PFSK-1 (cell line): ENCODE results near the gene TK2.

Source experiments
- FOXP2 ChIP-seq: optimal IDR thresholded peaks from 2 replicates; pipeline ENCODE3; 2011; ENCODE audit warnings: borderline replicate concordance, control low read depth, inconsistent platforms; ENCODE audit not compliant: insufficient read depth; ENCODE audit errors: extremely low read length, extremely low read depth
- POLR2AphosphoS5 ChIP-seq: IDR thresholded peaks from 2 replicates; pipeline ENCODE4 v1.6.1; 2012; ENCODE audit warnings: low read depth, mild to moderate bottlenecking, control low read depth, low read length, moderate library complexity
- REST ChIP-seq, 2 experiments: IDR thresholded peaks; 2 replicates each; pipeline versions ENCODE4 v1.6.1 to v1.8.0; 2011 to 2012; ENCODE audit warnings: low read depth in 2 of 2, low read length in 2 of 2, control low read depth in 1 of 2, inconsistent platforms in 1 of 2, mild to moderate bottlenecking in 1 of 2, moderate library complexity in 1 of 2; ENCODE audit not compliant: insufficient read depth in 1 of 2
- SIN3A ChIP-seq: IDR thresholded peaks from 2 replicates; pipeline ENCODE4 v1.6.1; 2012; ENCODE audit warnings: mild to moderate bottlenecking, low read length, moderate library complexity, borderline replicate concordance; ENCODE audit not compliant: insufficient read depth
- TAF1 ChIP-seq: IDR thresholded peaks from 2 replicates; pipeline ENCODE4 v1.6.1; 2012; ENCODE audit warnings: low read length, control low read depth, borderline replicate concordance; ENCODE audit not compliant: insufficient read depth

The TK2 gene

GRCh38 chr16:66525396-66526180, 24.3 kb downstream of the TK2 start:
- TF ChIP-seq SIN3A, result no peak
- TF ChIP-seq TAF1, result no peak
- TF ChIP-seq POLR2AphosphoS5, result no peak
- no peak for TF ChIP-seq REST (IDR thresholded peaks at IDR 0.05; ENCODE audit: insufficient read depth in 1 of 2, low read depth in 2 of 2, low read length in 2 of 2)
- TF ChIP-seq FOXP2, result no peak

GRCh38 chr16:66524601-66525164, 25.2 kb downstream of the TK2 start:
- TF ChIP-seq TAF1 (no peak), REST (IDR thresholded peaks at IDR 0.05; ENCODE audit: insufficient read depth in 1 of 2, low read depth in 2 of 2, low read length in 2 of 2) (no peak), FOXP2 (no peak), POLR2AphosphoS5 (no peak), SIN3A (no peak)

- TF ChIP-seq REST (IDR thresholded peaks at IDR 0.05; ENCODE audit: insufficient read depth in 1 of 2, low read depth in 2 of 2, low read length in 2 of 2) (no peak), POLR2AphosphoS5 (no peak), FOXP2 (no peak), TAF1 (no peak), SIN3A (no peak)
Observed at GRCh38 chr16:66523861-66524354, 26.0 kb downstream of the TK2 start.

GRCh38 chr16:66522816-66523590, 26.9 kb downstream of the TK2 start:
- TF ChIP-seq POLR2AphosphoS5, result no peak
- no peak for TF ChIP-seq REST (IDR thresholded peaks at IDR 0.05; ENCODE audit: insufficient read depth in 1 of 2, low read depth in 2 of 2, low read length in 2 of 2)
- TF ChIP-seq FOXP2, result no peak
- no peak for TF ChIP-seq TAF1
- TF ChIP-seq SIN3A, result no peak
